HG03575 (cell line): Measurements from ENCODE around the gene HPSE2.
"Not testable (repeated sequence)": the region's sequence is repeated elsewhere in the genome, so short reads cannot be mapped to it uniquely, and the experiment has no call there.

Source experiments
- ATAC-seq: cut with Tn5 transposase; IDR thresholded peaks from one replicate; pipeline ENCODE4 v1.9.1; 2021; ENCODE audit not compliant: unreplicated experiment, insufficient number of reproducible peaks, low FRiP score; ENCODE audit errors: extremely low read depth

The HPSE2 gene

GRCh38 chr10:98510412-98510995 lies 725.1 kb downstream of the HPSE2 start:
- ATAC-seq, result no peak

GRCh38 chr10:98509745-98510144 lies 725.9 kb downstream of the HPSE2 start:
- no peak for ATAC-seq

GRCh38 chr10:98502535-98502934 lies 733.1 kb downstream of the HPSE2 start:
- ATAC-seq, result not testable (repeated sequence)

- ATAC-seq, result no peak
Measured at GRCh38 chr10:98492763-98493162, 742.9 kb downstream of the HPSE2 start.

GRCh38 chr10:98489561-98490481 lies 745.8 kb downstream of the HPSE2 start:
- no peak for ATAC-seq

GRCh38 chr10:98488669-98489430 lies 746.8 kb downstream of the HPSE2 start:
- no peak for ATAC-seq

- ATAC-seq, result no peak
Measured at GRCh38 chr10:98487649-98488048, 748.0 kb downstream of the HPSE2 start.

- no peak for ATAC-seq
Measured at GRCh38 chr10:98486421-98486820, 749.2 kb downstream of the HPSE2 start.

GRCh38 chr10:98485959-98486358 lies 749.7 kb downstream of the HPSE2 start:
- ATAC-seq, result no peak

GRCh38 chr10:98483658-98484057 lies 752.0 kb downstream of the HPSE2 start:
- ATAC-seq, result no peak

GRCh38 chr10:98482096-98482495 lies 753.6 kb downstream of the HPSE2 start:
- no peak for ATAC-seq

GRCh38 chr10:98481404-98481945 lies 754.2 kb downstream of the HPSE2 start:
- no peak for ATAC-seq

GRCh38 chr10:98478430-98479222 lies 757.0 kb downstream of the HPSE2 start:
- no peak for ATAC-seq

GRCh38 chr10:98477861-98478260 lies 757.8 kb downstream of the HPSE2 start:
- no peak for ATAC-seq

GRCh38 chr10:98474628-98475027 lies 761.0 kb downstream of the HPSE2 start:
- ATAC-seq, result no peak

- no peak for ATAC-seq
Measured at GRCh38 chr10:98472196-98472595, 763.5 kb downstream of the HPSE2 start.

- no peak for ATAC-seq
Measured at GRCh38 chr10:98470850-98471249, 764.8 kb downstream of the HPSE2 start.

- no peak for ATAC-seq
Measured at GRCh38 chr10:98469001-98469931, 766.4 kb downstream of the HPSE2 start.
